ENCODE results near the gene ACSL4.
"Not testable (repeated sequence)": the region's sequence is repeated elsewhere in the genome, so short reads cannot be mapped to it uniquely, and the experiment has no call there.

The ACSL4 gene

GRCh38 chrX:109684136-109684535 is 48.9 kb downstream of the ACSL4 start:
- Histone ChIP-seq H3K36me3 (ENCODE audit: control insufficient read depth, insufficient read depth, low read length) (no peaks in the 10 kb centered on the region; the same call in 1 of the 2 replicates), H3K4me3 (replicated peaks; ENCODE audit: low read depth, low read length) (no peak overlapping the region), H3K27me3 (replicated peaks; ENCODE audit: control insufficient read depth, insufficient read depth, low read length) (no peaks in the 10 kb centered on the region)
- DNase-seq (ENCODE audit: extremely low read depth, insufficient read length), result no peak
- TF ChIP-seq CTCF (IDR thresholded peaks at IDR 0.05; ENCODE audit: insufficient read depth, low read length, poor library complexity, severe bottlenecking), result no peak

DNA sequence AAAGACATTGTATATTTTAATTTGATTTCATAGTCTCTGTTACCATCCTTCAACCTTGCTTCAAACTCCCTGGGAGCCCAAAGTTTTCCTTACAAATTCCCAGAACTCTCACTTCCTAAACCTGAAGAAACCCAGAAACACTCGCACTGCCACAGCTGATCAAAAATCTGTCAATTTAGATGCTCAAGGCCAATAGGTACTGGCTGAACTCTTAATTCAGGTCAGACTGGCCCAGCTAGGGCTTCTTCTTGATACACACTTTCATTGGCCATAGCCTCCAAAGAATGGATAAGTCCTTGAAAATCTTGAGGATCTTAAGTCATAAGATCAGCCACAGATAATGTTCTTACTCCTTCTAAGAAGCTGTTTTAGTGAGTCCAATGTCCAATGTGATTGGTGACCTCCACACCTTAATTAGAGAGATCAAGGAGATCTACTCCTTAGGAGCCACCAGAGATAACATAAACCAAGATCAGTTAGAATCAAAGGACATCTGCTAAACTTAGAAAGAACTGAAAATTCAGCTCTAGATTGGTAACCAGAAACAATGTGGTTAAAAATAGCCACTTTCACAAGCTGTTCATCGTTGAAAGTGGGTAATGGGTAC is 51.5 kb downstream of the ACSL4 start:
- no peak for DNase-seq (ENCODE audit: extremely low read depth, insufficient read length)
- H3K36me3 ChIP-seq (ENCODE audit: control insufficient read depth, insufficient read depth, low read length), result no peaks in the 10 kb centered on the region; the same call in 1 of the 2 replicates

GRCh38 chrX:109679820-109680219 is 53.2 kb downstream of the ACSL4 start:
- DNase-seq (ENCODE audit: extremely low read depth, insufficient read length), result no peak
- TF ChIP-seq CTCF (IDR thresholded peaks at IDR 0.05; ENCODE audit: insufficient read depth, low read length, poor library complexity, severe bottlenecking), result no peak
- Histone ChIP-seq H3K27me3 (replicated peaks; ENCODE audit: control insufficient read depth, insufficient read depth, low read length) (no peaks in the 10 kb centered on the region), H3K4me3 (replicated peaks; ENCODE audit: low read depth, low read length) (no peak overlapping the region), H3K36me3 (ENCODE audit: control insufficient read depth, insufficient read depth, low read length) (no peaks in the 10 kb centered on the region; the same call in 1 of the 2 replicates)

More for the DNA sequence above, 51.5 kb downstream of the ACSL4 start:
- Histone ChIP-seq H3K27me3 (replicated peaks; ENCODE audit: control insufficient read depth, insufficient read depth, low read length) (no peaks in the 10 kb centered on the region), H3K4me3 (replicated peaks; ENCODE audit: low read depth, low read length) (no peak overlapping the region)
- no peak for TF ChIP-seq CTCF (IDR thresholded peaks at IDR 0.05; ENCODE audit: insufficient read depth, low read length, poor library complexity, severe bottlenecking)

- no peak for DNase-seq (ENCODE audit: extremely low read depth, insufficient read length)
- H3K36me3 ChIP-seq (ENCODE audit: control insufficient read depth, insufficient read depth, low read length), result peaks cover 3% of the 10 kb centered on the region; the same call in 1 of the 2 replicates
- no peak overlapping the region for H3K4me3 ChIP-seq (replicated peaks; ENCODE audit: low read depth, low read length)
- no peak for TF ChIP-seq CTCF (IDR thresholded peaks at IDR 0.05; ENCODE audit: insufficient read depth, low read length, poor library complexity, severe bottlenecking)
- H3K27me3 ChIP-seq (replicated peaks; ENCODE audit: control insufficient read depth, insufficient read depth, low read length), result no peaks in the 10 kb centered on the region
Observed at GRCh38 chrX:109672239-109672638, 60.8 kb downstream of the ACSL4 start.

DNA sequence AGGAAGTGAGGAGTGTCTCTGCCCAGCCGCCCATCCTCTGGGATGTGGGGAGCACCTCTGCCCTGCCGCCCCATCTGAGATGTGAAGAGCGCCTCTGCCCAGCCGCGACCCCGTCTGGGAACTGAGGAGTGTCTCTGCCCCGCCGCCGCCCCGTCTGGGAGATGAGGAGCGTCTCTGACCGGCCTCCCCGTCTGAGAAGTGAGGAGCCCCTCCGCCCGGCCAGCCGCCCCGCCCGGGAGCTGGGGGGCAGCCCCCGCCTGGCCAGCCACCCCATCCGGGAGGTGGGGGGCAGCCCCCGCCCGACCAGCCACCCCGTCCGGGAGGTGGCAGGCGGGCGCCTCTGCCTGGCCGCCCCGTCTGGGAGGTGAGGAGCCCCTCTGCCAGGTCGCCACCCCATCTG is 61.9 kb downstream of the ACSL4 start:
- H3K27me3 ChIP-seq (replicated peaks; ENCODE audit: control insufficient read depth, insufficient read depth, low read length); DNase-seq (ENCODE audit: extremely low read depth, insufficient read length); H3K36me3 ChIP-seq (ENCODE audit: control insufficient read depth, insufficient read depth, low read length); H3K4me3 ChIP-seq (replicated peaks; ENCODE audit: low read depth, low read length): not testable (repeated sequence)

DNA sequence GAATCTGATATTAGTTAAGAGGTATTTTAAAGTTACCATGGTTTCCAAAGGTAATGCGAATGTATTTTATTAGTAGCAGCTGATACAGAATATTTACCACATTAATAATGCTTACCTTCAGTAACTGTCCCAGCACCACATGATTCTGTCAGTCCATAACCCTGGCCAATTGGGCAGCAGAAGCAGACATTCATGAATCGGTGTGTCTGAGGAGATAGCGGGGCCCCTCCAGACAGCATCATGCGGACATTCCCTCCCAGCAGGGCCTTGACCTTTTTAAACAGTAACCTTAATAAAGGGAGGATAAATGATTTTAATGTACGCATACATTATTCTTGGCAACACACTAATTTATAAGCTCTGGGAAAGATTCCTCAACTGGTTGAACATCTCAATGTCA is 65.1 kb downstream of the ACSL4 start:
- TF ChIP-seq CTCF (IDR thresholded peaks at IDR 0.05; ENCODE audit: insufficient read depth, low read length, poor library complexity, severe bottlenecking), result no peak
- Histone ChIP-seq H3K36me3 (ENCODE audit: control insufficient read depth, insufficient read depth, low read length) (peaks cover 3% of the 10 kb centered on the region; the same call in 1 of the 2 replicates), H3K4me3 (replicated peaks; ENCODE audit: low read depth, low read length) (no peak overlapping the region), H3K27me3 (replicated peaks; ENCODE audit: control insufficient read depth, insufficient read depth, low read length) (no peaks in the 10 kb centered on the region)
- no peak for DNase-seq (ENCODE audit: extremely low read depth, insufficient read length)

Data from GM06990 (cell line).